Uterus (tissue), 4 donors: ENCODE results near the gene HIP1R. TPM values are rescaled to one million over a fixed set of nuclear protein-coding genes. Genes with fewer than 3 reads are reported as not detected.

Experiments
- DNase-seq, 2 donors: peaks; one replicate each; pipeline ENCODE4 v3.0.0-alpha.2; 2019 to 2020
- H3K27ac ChIP-seq, 2 donors: fragments of 200-600 bp; sonication (generic); 1 replicate in 1 of 2; 2 replicates in 1 of 2; pipeline ENCODE4 v1.5.1; 2016 to 2018
- H3K27me3 ChIP-seq, 2 donors: fragments of 200-600 bp; sonication (generic); one replicate each; pipeline ENCODE4 v1.5.1; 2018 to 2019; ENCODE audit warnings: control low read depth in 1 of 2
- H3K36me3 ChIP-seq, 2 donors: fragments of 200-600 bp; sonication (generic); one replicate each; pipeline ENCODE4 v1.5.1; 2019; ENCODE audit warnings: control low read depth in 1 of 2
- H3K4me1 ChIP-seq, 2 donors: fragments of 200-600 bp; sonication (generic); one replicate each; pipeline ENCODE4 v1.5.1; 2018 to 2019; ENCODE audit warnings: control low read depth in 1 of 2
- H3K4me3 ChIP-seq, 2 donors: fragments of 200-600 bp; sonication (generic); 1 replicate in 1 of 2; 2 replicates in 1 of 2; pipeline ENCODE4 v1.5.1; 2018 to 2019; ENCODE audit warnings: mild to moderate bottlenecking in 1 of 2
- H3K9me3 ChIP-seq, 2 donors: fragments of 200-600 bp; sonication (generic); one replicate each; pipeline ENCODE4 v1.5.1; 2019; ENCODE audit warnings: control low read depth in 1 of 2
- POLR2A ChIP-seq, 2 donors: fragments of 450-650 bp; IDR thresholded peaks; one replicate each; pipeline ENCODE4 v1.6.1; 2016; ENCODE audit warnings: antibody characterized with exemption in 2 of 2, mild to moderate bottlenecking in 1 of 2, moderate library complexity in 1 of 2
- intact Hi-C: fragments of 100-400 bp; cut with DNase I; formaldehyde crosslinking; loops from one replicate; pipeline ENCODE4 v1.15.1; 2023; ENCODE audit warnings: low total_unique reads
- total RNA-seq, 4 donors: library from RNA; depleted of rRNA in 3 of 4; stranded (reverse); fragments of >200 nt in 3 of 4; gene quantifications; one replicate each; pipeline versions ENCODE4 v1.1.0 to v1.2.4, GENCODE V29; 2014 to 2023
- TF ChIP-seq, protein P1 (sequence below), 4 experiments: fragments of 200-600 bp in 2 of 4; fragments of 450-650 bp in 2 of 4; sonication (generic) in 2 of 4; IDR thresholded peaks; one replicate each; pipeline ENCODE4 v1.5.1; 2016 to 2019; ENCODE audit warnings: antibody characterized with exemption in 4 of 4, mild to moderate bottlenecking in 2 of 4, moderate library complexity in 1 of 4
- donor health status: DM: yes; HTN: yes; CAD: no.

HIP1R gene
- total RNA-seq, 4 donors from 2014 or later = 2.9 to 31.3 (median 25.8) TPM

DNA sequence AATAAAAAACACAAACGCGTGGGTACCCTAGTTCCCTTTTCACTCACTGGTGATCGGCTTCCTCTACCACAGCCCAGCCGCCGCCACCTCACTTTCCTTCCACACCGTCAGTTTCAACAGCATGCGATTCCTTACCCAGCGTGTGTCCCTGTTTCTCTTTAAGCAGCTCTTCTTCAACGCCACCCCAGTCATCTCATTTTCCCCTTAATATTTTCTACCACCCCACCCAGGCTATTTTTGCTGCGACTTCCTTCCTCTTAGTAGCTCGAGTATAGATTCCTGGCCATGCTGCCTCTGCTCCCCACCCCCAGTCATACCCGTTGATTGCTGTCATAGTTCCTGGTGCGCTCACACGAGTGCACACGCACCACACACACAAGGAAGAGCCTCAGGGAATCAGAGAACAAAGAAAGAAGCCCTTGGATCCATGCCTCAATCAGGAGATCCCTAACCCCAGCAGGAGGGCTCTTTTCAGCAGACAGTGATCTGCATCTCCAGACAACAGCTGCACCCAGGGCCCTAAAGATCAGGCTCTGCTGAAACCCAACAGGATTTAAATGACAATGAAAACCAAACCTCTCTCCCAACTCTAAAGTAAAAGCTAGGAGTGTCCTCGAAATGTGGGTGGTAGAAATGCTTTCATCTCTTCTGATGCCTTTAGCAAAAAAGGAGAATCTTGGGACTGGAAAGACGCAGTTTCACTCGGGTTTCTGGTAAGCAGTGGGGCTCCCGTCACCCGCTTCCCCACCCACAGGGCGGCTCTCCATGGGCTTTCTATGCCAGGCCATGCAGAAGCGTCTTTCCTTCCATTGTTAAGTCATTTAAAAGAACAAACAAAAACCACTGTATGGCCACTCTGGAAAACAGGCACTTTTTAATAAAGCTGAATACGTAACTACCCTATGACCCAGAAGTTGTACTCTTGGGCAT lies 36.9 kb downstream of the HIP1R start:
- Histone ChIP-seq H3K27ac (peak overlapping the region; percentile 76 to 84), H3K27me3 (no peaks in the 10 kb centered on the region), H3K9me3 (no peaks in the 10 kb centered on the region), H3K4me3 (peak overlapping the region; percentile 1 to 22), H3K36me3 (no peaks in the 10 kb centered on the region), H3K4me1 (peaks cover 0 to 6% of the 10 kb centered on the region in 2 donors)
- peak; percentile 34 to 51 for DNase-seq
- intact Hi-C loops = no loop called here
- TF ChIP-seq, protein P1, sequence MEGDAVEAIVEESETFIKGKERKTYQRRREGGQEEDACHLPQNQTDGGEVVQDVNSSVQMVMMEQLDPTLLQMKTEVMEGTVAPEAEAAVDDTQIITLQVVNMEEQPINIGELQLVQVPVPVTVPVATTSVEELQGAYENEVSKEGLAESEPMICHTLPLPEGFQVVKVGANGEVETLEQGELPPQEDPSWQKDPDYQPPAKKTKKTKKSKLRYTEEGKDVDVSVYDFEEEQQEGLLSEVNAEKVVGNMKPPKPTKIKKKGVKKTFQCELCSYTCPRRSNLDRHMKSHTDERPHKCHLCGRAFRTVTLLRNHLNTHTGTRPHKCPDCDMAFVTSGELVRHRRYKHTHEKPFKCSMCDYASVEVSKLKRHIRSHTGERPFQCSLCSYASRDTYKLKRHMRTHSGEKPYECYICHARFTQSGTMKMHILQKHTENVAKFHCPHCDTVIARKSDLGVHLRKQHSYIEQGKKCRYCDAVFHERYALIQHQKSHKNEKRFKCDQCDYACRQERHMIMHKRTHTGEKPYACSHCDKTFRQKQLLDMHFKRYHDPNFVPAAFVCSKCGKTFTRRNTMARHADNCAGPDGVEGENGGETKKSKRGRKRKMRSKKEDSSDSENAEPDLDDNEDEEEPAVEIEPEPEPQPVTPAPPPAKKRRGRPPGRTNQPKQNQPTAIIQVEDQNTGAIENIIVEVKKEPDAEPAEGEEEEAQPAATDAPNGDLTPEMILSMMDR (IDR thresholded peaks at IDR 0.05) = no peak
- TF ChIP-seq POLR2A (IDR thresholded peaks at IDR 0.05) = peak in 1 of 2 donors; percentile 32

DNA sequence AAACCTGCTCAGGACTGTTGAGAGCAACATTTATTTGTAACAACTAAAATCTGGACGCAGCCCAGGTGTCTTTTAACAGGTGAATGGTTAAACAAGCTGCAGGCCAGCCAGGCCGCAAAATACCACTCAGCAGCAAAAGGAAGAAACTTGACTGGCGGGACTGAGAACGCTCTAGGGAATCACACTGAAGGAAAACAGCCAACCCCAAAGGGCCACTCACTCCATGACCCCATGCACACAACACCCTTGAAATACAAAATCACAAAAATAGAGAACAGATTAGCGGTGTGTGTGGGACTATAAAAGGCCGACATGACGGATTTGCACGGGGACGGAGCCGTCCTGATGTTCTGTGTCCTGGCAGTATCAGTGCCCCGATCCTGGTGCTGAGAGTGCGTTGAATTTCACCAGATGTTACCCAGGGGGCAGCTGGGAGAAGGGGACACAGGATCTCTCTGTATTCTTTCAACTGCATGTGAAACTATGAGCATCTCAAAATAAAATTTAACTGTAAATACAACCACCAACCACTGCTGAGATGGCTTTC lies 37.6 kb downstream of the HIP1R start:
- DNase-seq = no peak
- H3K9me3 ChIP-seq = no peaks in the 10 kb centered on the region
- H3K27me3 ChIP-seq = no peaks in the 10 kb centered on the region
- no peak overlapping the region for H3K4me3 ChIP-seq
- peak overlapping the region; percentile 76 to 84 for H3K27ac ChIP-seq
- peaks cover 0 to 6% of the 10 kb centered on the region in 2 donors for H3K4me1 ChIP-seq
- intact Hi-C loops = no loop called here
- no peak for TF ChIP-seq POLR2A (IDR thresholded peaks at IDR 0.05)
- TF ChIP-seq, protein P1 (IDR thresholded peaks at IDR 0.05) = no peak
- no peaks in the 10 kb centered on the region for H3K36me3 ChIP-seq

DNA sequence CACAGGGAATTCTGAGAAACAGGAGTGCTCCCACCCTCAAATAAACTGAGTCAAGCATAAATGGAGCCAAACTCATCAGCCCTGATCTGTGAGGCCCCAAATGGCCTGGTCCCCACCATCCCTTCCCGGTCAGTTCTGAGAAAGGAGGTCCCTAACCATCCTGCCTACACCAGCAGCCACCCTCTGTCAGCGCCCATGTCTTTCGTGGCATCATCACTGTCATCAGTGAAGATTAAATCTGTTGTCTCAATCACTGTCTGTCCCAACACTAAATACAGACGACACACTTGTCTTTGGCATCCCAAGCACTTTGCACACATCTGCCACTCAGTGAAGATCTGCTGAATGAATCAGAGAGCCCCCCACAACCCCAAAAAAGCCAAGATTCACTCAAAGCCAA lies 38.3 kb downstream of the HIP1R start:
- no peak overlapping the region for H3K4me3 ChIP-seq
- intact Hi-C loops = no loop called here
- H3K4me1 ChIP-seq = peaks cover 0 to 6% of the 10 kb centered on the region in 2 donors
- no peak for DNase-seq
- H3K27me3 ChIP-seq = no peaks in the 10 kb centered on the region
- TF ChIP-seq, protein P1 (IDR thresholded peaks at IDR 0.05) = no peak
- TF ChIP-seq POLR2A (IDR thresholded peaks at IDR 0.05) = no peak
- H3K27ac ChIP-seq = peak overlapping the region; percentile 76 to 84
- no peaks in the 10 kb centered on the region for H3K36me3 ChIP-seq
- H3K9me3 ChIP-seq = no peaks in the 10 kb centered on the region

DNA sequence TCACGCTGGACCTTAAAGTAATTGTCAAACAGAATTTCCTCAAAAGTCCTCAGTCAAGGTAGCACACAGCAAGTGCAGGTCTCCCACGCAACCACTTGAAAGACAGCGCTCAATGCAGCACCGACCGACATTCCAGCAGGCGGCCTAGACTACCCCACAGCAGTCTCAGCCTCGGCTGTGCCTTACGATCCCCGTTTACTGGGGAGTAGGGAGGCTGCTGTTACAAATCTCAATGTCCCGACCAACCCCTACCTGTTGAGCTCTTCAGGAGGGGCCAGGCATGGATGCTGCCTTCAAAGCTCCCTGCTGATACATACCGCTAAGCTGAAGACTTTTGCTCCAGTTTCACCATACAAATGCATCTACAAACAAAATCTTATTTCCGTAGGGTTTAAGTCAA lies 38.8 kb downstream of the HIP1R start:
- Histone ChIP-seq H3K9me3 (no peaks in the 10 kb centered on the region), H3K4me3 (no peak overlapping the region), H3K4me1 (peaks cover 0 to 6% of the 10 kb centered on the region in 2 donors), H3K36me3 (no peaks in the 10 kb centered on the region), H3K27ac (no peak overlapping the region), H3K27me3 (no peaks in the 10 kb centered on the region)
- TF ChIP-seq, protein P1 (IDR thresholded peaks at IDR 0.05) = no peak
- no peak for TF ChIP-seq POLR2A (IDR thresholded peaks at IDR 0.05)
- DNase-seq = no peak
- intact Hi-C loops = no loop called here
